Smooth muscle cell of the brain vasculature (primary cell): Measurements from ENCODE around the gene AFDN.
"Not testable (repeated sequence)": the region's sequence is repeated elsewhere in the genome, so short reads cannot be mapped to it uniquely, and the experiment has no call there.

ENCODE experiments used
- DNase-seq: peaks from one replicate; pipeline ENCODE4 v3.0.0-alpha.2; 2012; ENCODE audit warnings: low read depth, low spot score

AFDN gene

DNA sequence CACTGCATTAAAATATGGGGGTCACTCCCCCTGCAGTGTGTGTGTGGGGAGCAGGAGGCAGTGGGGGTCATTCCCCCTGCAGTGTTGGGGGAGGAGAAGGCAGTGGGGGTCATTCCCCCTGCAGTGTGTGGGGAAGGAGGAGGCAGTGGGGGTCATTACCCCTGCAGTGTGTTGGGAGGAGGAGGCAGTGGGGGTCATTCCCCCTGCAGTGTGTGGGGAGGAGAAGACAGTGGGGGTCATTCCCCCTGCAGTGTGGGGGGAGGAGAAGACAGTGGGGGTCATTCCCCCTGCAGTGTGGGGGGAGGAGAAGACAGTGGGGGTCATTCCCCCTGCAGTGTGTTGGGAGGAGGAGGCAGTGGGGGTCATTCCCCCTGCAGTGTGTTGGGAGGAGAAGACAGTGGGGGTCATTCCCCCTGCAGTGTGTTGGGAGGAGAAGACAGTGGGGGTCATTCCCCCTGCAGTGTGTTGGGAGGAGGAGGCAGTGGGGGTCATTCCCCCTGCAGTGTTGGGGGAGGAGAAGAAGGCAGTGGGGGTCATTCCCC is 149.5 kb downstream of the AFDN start:
- DNase-seq, result not testable (repeated sequence)

- no peak for DNase-seq
These were observed 150.0 kb downstream of the AFDN start for GRCh38 chr6:167976708-167977107.

DNA sequence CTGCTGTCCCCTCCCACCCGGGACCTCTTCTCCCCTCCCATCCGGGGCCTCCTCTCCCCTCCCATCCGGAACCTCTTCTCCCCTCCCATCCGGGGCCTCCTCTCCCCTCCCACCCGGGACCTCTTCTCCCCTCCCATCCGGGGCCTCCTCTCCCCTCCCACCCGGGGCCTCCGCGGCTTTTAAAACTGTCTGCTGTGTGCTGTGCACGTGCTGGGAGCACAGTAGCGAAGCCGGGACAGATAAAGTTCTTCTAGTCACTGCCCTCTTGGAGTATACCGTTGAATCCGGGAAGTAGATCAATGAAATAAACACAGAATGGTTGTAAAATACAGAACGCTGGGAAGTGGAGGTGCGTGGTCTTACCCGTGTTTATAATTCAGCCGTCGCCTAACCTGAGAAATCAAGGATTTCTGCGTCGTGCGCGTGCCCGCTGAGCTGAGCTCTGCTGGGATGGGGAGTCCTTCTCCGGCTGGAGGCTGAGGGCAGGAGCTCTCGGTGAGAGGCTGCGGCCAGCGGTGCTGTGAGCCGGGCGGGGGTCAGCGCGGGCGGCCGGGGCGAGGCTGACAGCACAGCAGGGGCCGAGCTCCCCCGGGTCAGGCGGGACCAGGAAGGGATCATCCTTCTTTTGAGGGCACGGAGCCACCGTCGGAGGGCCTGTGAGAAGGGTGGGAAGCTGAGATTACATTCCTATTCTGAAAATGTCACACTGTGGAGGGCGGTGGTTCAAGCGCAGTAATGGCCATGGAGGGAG is 151.2 kb downstream of the AFDN start:
- no peak for DNase-seq

- DNase-seq, result no peak
These were observed 151.9 kb downstream of the AFDN start for GRCh38 chr6:167978607-167979006.

GRCh38 chr6:167979436-167980139 is 152.9 kb downstream of the AFDN start:
- DNase-seq, result no peak

GRCh38 chr6:167980911-167981580 is 154.3 kb downstream of the AFDN start:
- peak; percentile 20 for DNase-seq

- DNase-seq, result no peak
These were observed 155.3 kb downstream of the AFDN start for GRCh38 chr6:167981916-167982462.

DNA sequence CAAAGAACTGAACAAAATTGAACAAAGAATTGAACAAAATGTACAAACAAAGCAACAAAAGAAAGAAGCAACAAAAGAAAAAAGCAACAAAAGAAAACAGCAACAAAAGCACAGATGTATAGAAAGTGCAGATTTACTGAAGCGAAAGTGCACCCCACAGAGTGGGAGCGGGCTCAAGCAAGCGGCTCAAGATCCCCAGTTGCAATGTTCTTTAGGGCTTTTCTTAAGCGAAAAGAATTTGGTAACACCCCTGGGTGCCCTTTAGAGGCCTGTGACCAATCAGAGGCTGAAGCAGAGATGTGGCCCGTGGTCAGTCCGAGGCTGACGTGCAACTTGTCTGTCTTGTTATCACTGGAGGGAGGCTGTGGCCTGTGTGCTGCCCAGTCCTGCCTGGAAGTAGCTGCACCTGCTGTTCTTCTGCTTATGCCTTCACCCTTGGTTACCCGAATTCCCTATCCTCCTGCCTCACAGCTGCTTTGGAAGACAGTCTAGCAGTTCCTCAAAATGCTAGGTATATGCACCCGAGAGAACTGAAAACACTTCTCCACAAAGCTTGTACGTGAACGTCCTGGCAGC is 157.5 kb downstream of the AFDN start:
- no peak for DNase-seq

DNA sequence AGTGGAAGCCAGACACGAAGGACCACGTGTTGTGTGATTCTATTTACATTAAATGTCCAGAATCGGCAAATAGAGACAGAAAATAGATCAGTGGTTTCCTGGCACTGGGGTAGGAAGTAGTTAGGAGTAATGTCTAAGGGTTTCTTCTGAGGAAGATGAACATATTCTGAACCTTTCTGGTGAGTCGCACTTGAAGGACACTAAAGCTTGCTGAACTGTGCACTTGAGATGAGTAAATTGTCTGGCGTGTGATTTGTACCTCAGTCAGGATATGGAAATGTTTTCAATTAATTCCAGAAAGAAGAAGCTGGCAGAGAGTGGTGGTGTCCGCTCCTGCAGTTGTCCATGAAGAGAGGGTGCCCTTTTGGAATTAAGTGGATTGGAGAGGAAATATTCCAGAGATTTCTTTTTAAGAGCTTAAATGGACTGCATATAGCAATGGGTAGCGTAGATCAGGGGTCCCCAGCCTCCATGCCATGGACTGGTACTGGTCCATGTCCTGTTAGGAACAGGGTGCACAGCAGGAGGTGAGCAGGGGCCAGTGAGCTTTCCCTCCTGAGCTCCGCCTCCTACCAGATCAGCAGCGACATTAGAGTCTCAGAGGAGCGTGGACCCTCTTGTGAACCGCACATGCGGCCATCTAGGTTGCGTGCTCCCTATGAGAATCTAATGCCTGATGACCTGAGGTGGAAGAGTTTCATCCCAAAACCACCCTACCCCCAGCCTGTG is 158.3 kb downstream of the AFDN start:
- no peak for DNase-seq

- DNase-seq, result no peak
These were observed 159.3 kb downstream of the AFDN start for GRCh38 chr6:167985911-167986595.

DNA sequence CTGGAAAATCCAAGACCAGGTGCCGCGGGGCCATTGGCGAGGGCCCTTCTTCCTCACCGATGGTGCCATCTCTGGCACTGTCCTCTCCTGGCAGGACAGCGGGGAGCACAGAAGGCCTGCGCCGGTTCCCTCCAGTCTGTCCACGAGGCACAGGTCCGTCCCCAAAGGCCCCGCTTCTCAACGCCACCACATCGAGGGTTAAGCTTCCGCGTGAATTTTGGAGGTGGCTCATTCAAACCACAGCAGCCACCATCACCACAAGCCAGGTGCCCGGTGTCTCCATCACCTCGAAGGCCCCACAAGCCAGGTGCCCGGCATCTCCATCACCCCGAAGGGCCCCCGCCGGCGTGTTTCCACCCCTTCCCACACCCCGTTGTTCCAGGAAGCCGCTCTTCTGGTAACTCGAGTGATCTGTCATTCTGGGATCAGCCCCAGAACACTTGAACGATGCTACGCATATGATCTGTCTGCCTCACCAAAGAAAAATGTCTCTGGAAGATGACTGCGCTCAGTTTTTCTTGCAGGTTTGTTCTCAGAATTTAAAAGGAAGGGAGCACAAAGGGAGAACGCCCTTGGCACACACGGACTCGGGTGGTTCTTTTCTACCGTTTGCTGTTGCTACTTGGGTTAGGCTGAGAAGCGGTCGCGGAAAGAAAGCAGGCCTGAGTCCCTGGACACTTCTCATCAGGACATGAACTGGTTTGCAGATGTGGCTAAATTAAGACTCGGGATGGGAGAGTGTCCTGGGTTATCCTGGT is 160.9 kb downstream of the AFDN start:
- no peak for DNase-seq

GRCh38 chr6:167988154-167988495 is 161.4 kb downstream of the AFDN start:
- DNase-seq, result no peak

- DNase-seq, result no peak
These were observed 162.5 kb downstream of the AFDN start for GRCh38 chr6:167988945-167989841.

- DNase-seq, result no peak
These were observed 163.6 kb downstream of the AFDN start for GRCh38 chr6:167990016-167990945.

- no peak for DNase-seq
These were observed 166.5 kb downstream of the AFDN start for GRCh38 chr6:167993169-167993568.

- DNase-seq, result no peak
These were observed 167.1 kb downstream of the AFDN start for GRCh38 chr6:167993831-167994230.

- no peak for DNase-seq
These were observed 168.6 kb downstream of the AFDN start for GRCh38 chr6:167995302-167995701.

- no peak for DNase-seq
These were observed 169.0 kb downstream of the AFDN start for GRCh38 chr6:167995731-167996151.
